HepG2 (cell line): ENCODE measurements around the gene RABL2A. TPM values are rescaled to one million over a fixed set of nuclear protein-coding genes. Genes with fewer than 3 reads are reported as not detected.

Experiments
- ATF5 ChIP-seq: sonication (generic); formaldehyde crosslinking; IDR thresholded peaks from 2 replicates; pipeline ENCODE4 v1.4.0; 2020; ENCODE audit warnings: mild to moderate bottlenecking, low read depth, missing genetic modification reagents
- ATF7-NPFF ChIP-seq: sonication (generic); formaldehyde crosslinking; IDR thresholded peaks from 2 replicates; pipeline ENCODE4 v1.8.1; 2023; ENCODE audit warnings: mild to moderate bottlenecking, low read depth, missing genetic modification reagents, moderate library complexity
- ELK4 ChIP-seq: sonication (generic); formaldehyde crosslinking; IDR thresholded peaks from 2 replicates; pipeline ENCODE4 v1.9.0; 2021; ENCODE audit warnings: missing genetic modification reagents, borderline replicate concordance
- EP300 ChIP-seq, 3 experiments: sonication (generic) in 1 of 3; formaldehyde crosslinking in 1 of 3; IDR thresholded peaks; 2 replicates each; pipeline versions ENCODE4 v1.5.1 to v1.6.1; 2011 to 2020; ENCODE audit warnings: low read depth in 2 of 3, low read length in 2 of 3, borderline replicate concordance in 1 of 3, improper control_type of control experiment in 1 of 3, mild to moderate bottlenecking in 1 of 3, missing genetic modification reagents in 1 of 3, moderate library complexity in 1 of 3
- ETV6 ChIP-seq: sonication (generic); formaldehyde crosslinking; conservative IDR thresholded peaks from 2 replicates; pipeline ENCODE4 v1.4.0; 2020; ENCODE audit warnings: missing genetic modification reagents
- GABPA ChIP-seq, 2 experiments: IDR thresholded peaks; 2 replicates each; pipeline ENCODE4 v1.6.1; 2011 to 2016; ENCODE audit warnings: low read depth in 2 of 2, low read length in 1 of 2, missing biosample characterization in 1 of 2, missing genetic modification characterization in 1 of 2
- HBP1 ChIP-seq: IDR thresholded peaks from 2 replicates; pipeline ENCODE4 v1.6.1; 2016; ENCODE audit warnings: low read depth, control low read depth
- KLF6 ChIP-seq: IDR thresholded peaks from 2 replicates; pipeline ENCODE4 v1.8.0; 2016; ENCODE audit warnings: missing biosample characterization, missing genetic modification reagents
- RFXANK ChIP-seq: IDR thresholded peaks from 2 replicates; pipeline ENCODE4 v1.6.1; 2016
- TAF1 ChIP-seq: sonication (generic); formaldehyde crosslinking; IDR thresholded peaks from 2 replicates; pipeline ENCODE4 v1.4.0; 2020; ENCODE audit warnings: missing genetic modification reagents
- TARDBP ChIP-seq: sonication (generic); formaldehyde crosslinking; IDR thresholded peaks from 2 replicates; pipeline ENCODE4 v1.8.0; 2022; ENCODE audit warnings: mild to moderate bottlenecking, missing genetic modification reagents
- TEAD2 ChIP-seq: sonication (generic); formaldehyde crosslinking; IDR thresholded peaks from 2 replicates; pipeline ENCODE4 v1.9.0; 2021; ENCODE audit warnings: missing genetic modification reagents
- ZNF296 ChIP-seq: sonication (generic); formaldehyde crosslinking; conservative IDR thresholded peaks from 2 replicates; pipeline ENCODE4 v1.5.0; 2020; ENCODE audit warnings: mild to moderate bottlenecking, missing genetic modification reagents
- ZNF850 ChIP-seq: sonication (generic); formaldehyde crosslinking; conservative IDR thresholded peaks from 2 replicates; pipeline ENCODE4 v1.9.0; 2021; ENCODE audit warnings: mild to moderate bottlenecking, missing genetic modification reagents
- polyA plus RNA-seq, 8 experiments: library from polyadenylated mRNA; depleted of rRNA in 3 of 8; stranded (reverse) in 7 of 8; unstranded in 1 of 8; fragments of >200 nt; fragmentation: Illumina TruSeq in 4 of 8; extraction: Trizol in 4 of 8; gene quantifications; 2 replicates each; pipeline versions ENCODE4 v1.2.1 to v1.2.3, GENCODE V29; 2011 to 2016; ENCODE audit warnings: low read depth in 4 of 8, missing spikeins in 1 of 8, mixed read lengths in 1 of 8; ENCODE audit not compliant: insufficient read depth in 1 of 8
- total RNA-seq, 5 experiments: library from RNA; depleted of rRNA; stranded (reverse); fragments of >200 nt; fragmentation: Illumina TruSeq; extraction: Trizol; gene quantifications; 2 replicates each; pipeline ENCODE4 v1.2.3, GENCODE V29; 2016; ENCODE audit warnings: low read depth in 1 of 5
- TF ChIP-seq, protein P1 (sequence below): sonication (generic); formaldehyde crosslinking; IDR thresholded peaks from 2 replicates; pipeline ENCODE4 v1.5.1; 2020; ENCODE audit warnings: mild to moderate bottlenecking, missing genetic modification reagents, moderate library complexity
- TF ChIP-seq, protein P2 (sequence below): sonication (generic); formaldehyde crosslinking; IDR thresholded peaks from 2 replicates; pipeline ENCODE4; 2020; ENCODE audit warnings: missing genetic modification reagents, mild to moderate bottlenecking, borderline replicate concordance

Gene RABL2A
- total and polyA plus RNA-seq, 2 of the 13 experiments (the other 11 are each of a cell fraction or from before 2014, with no cell fraction given), result 9.6 to 13.4 TPM

DNA sequence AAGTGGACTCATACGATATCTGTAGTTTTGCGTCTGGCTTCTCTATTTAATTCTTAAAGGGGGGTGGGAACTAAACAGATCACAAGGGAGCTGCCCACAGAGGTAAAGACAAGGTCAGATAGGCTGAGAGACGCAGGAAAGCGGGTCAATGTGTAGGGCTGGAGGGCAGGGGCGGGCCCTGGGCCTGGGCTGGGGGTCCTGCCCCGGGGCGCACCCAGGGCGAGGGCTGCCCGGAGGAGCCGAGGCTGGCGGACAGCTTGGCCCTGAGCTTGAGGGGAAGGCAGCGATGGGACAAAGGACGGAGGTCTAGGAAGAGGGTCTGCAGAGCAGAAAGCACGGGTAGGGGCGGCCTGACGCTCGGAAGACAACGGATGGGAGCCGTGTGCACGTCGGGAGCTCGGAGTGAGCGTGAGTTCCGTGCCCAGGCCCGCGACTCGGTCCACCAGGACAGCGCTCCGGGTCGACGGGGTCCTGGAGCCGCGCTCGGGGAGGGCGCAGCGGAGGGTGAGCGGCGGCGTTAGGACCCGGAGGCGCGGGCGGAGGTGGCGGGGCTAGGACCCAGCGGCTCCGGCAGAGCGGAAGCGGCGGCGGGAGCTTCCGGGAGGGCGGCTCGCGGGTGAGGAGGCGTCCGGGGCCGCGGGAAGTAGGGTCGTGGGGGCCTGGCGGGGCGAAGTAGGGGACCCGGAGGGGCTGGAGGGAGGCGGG is 43.4 kb upstream of the RABL2A start (continued):
- TF ChIP-seq, protein P1, sequence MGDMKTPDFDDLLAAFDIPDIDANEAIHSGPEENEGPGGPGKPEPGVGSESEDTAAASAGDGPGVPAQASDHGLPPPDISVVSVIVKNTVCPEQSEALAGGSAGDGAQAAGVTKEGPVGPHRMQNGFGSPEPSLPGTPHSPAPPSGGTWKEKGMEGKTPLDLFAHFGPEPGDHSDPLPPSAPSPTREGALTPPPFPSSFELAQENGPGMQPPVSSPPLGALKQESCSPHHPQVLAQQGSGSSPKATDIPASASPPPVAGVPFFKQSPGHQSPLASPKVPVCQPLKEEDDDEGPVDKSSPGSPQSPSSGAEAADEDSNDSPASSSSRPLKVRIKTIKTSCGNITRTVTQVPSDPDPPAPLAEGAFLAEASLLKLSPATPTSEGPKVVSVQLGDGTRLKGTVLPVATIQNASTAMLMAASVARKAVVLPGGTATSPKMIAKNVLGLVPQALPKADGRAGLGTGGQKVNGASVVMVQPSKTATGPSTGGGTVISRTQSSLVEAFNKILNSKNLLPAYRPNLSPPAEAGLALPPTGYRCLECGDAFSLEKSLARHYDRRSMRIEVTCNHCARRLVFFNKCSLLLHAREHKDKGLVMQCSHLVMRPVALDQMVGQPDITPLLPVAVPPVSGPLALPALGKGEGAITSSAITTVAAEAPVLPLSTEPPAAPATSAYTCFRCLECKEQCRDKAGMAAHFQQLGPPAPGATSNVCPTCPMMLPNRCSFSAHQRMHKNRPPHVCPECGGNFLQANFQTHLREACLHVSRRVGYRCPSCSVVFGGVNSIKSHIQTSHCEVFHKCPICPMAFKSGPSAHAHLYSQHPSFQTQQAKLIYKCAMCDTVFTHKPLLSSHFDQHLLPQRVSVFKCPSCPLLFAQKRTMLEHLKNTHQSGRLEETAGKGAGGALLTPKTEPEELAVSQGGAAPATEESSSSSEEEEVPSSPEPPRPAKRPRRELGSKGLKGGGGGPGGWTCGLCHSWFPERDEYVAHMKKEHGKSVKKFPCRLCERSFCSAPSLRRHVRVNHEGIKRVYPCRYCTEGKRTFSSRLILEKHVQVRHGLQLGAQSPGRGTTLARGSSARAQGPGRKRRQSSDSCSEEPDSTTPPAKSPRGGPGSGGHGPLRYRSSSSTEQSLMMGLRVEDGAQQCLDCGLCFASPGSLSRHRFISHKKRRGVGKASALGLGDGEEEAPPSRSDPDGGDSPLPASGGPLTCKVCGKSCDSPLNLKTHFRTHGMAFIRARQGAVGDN (CRISPR knock-in tag), result peak; percentile 90
- peak; percentile 77 for TF ChIP-seq TEAD2 (CRISPR knock-in tag)
- TF ChIP-seq TARDBP (CRISPR knock-in tag), result peak; percentile 96
- TF ChIP-seq ATF7-NPFF, result peak; percentile 99
- peak; percentile 68 for TF ChIP-seq ELK4 (CRISPR knock-in tag)
- TF ChIP-seq ATF5 (CRISPR knock-in tag), result peak; percentile 87; the same call in 1 of the 2 replicates
- TF ChIP-seq ETV6 (CRISPR knock-in tag), result peak; percentile 96
- TF ChIP-seq EP300 (IDR thresholded peaks at IDR 0.05; ENCODE audit: low read depth in 2 of 2, low read length in 2 of 2), result peak in 1 of 2 experiments; percentile 22; a peak in 1 of 4 replicates
- peak; percentile 80 for TF ChIP-seq EP300 (CRISPR knock-in tag; IDR thresholded peaks at IDR 0.05; ENCODE audit: borderline replicate concordance)
- TF ChIP-seq ZNF850 (CRISPR knock-in tag), result peak; percentile 93; the same call in 1 of the 2 replicates
- peak; percentile 72; the same call in 1 of the 2 replicates for TF ChIP-seq RFXANK (CRISPR knock-in tag)
- TF ChIP-seq KLF6 (CRISPR knock-in tag), result peak; percentile 94; the same call in 1 of the 2 replicates
- TF ChIP-seq ZNF296 (CRISPR knock-in tag), result peak; percentile 92; the same call in 1 of the 2 replicates
- peak; percentile 92 for TF ChIP-seq HBP1 (CRISPR knock-in tag)
- TF ChIP-seq GABPA (IDR thresholded peaks at IDR 0.05; ENCODE audit: low read depth, low read length), result peak; percentile 74
- TF ChIP-seq GABPA (CRISPR knock-in tag; IDR thresholded peaks at IDR 0.05; ENCODE audit: low read depth), result peak; percentile 82
- TF ChIP-seq, protein P2, sequence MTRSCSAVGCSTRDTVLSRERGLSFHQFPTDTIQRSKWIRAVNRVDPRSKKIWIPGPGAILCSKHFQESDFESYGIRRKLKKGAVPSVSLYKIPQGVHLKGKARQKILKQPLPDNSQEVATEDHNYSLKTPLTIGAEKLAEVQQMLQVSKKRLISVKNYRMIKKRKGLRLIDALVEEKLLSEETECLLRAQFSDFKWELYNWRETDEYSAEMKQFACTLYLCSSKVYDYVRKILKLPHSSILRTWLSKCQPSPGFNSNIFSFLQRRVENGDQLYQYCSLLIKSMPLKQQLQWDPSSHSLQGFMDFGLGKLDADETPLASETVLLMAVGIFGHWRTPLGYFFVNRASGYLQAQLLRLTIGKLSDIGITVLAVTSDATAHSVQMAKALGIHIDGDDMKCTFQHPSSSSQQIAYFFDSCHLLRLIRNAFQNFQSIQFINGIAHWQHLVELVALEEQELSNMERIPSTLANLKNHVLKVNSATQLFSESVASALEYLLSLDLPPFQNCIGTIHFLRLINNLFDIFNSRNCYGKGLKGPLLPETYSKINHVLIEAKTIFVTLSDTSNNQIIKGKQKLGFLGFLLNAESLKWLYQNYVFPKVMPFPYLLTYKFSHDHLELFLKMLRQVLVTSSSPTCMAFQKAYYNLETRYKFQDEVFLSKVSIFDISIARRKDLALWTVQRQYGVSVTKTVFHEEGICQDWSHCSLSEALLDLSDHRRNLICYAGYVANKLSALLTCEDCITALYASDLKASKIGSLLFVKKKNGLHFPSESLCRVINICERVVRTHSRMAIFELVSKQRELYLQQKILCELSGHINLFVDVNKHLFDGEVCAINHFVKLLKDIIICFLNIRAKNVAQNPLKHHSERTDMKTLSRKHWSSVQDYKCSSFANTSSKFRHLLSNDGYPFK (CRISPR knock-in tag), result peak; percentile 87; the same call in 1 of the 2 replicates
- peak; percentile 98 for TF ChIP-seq TAF1 (CRISPR knock-in tag)
